Activated naive CD8-positive, alpha-beta T cell treated with anti-CD3 and anti-CD28 coated beads, Interleukin-2, amount 10 ng/mL, durations not matched to agents 7 days and 5 days (primary cell): ENCODE measurements around the gene CRYBG1. TPM values are rescaled to one million over a fixed set of nuclear protein-coding genes. Genes with fewer than 3 reads are reported as not detected.
"Not testable (repeated sequence)": the region's sequence is repeated elsewhere in the genome, so short reads cannot be mapped to it uniquely, and the experiment has no call there.

Experiments
- ATAC-seq: fragments of 150-1000 bp; cut with Tn5 transposase; one replicate; pipeline ENCODE4 v1.10.0; 2021; ENCODE audit warnings: low read depth, moderate library complexity
- POLR2A ChIA-PET: fragments of 350-600 bp; sonication (Branson Sonifier 250); formaldehyde crosslinking; loops from one replicate; lab custom pipeline; 2021; ENCODE audit warnings: antibody characterized with exemption; lab: Charles Lee
- DNase-seq: peaks from one replicate; pipeline ENCODE4 v3.0.0; 2021
- H3K27ac Mint-ChIP-seq: one replicate; pipeline ENCODE4 v1.8.0; 2022; ENCODE audit warnings: mild to moderate bottlenecking, mixed read lengths
- H3K27me3 Mint-ChIP-seq: one replicate; pipeline ENCODE4 v1.8.0; 2022; ENCODE audit warnings: mild to moderate bottlenecking, moderate library complexity, mixed read lengths
- H3K36me3 Mint-ChIP-seq: one replicate; pipeline ENCODE4 v1.8.0; 2021; ENCODE audit warnings: mild to moderate bottlenecking, mixed read lengths
- H3K4me1 Mint-ChIP-seq: one replicate; pipeline ENCODE4 v1.8.0; 2021; ENCODE audit warnings: mixed read lengths
- H3K4me3 Mint-ChIP-seq: one replicate; pipeline ENCODE4 v1.8.0; 2022; ENCODE audit warnings: mild to moderate bottlenecking, moderate library complexity, mixed read lengths
- H3K9me3 Mint-ChIP-seq: one replicate; pipeline ENCODE4 v1.8.0; 2021; ENCODE audit warnings: mixed read lengths
- total RNA-seq, 2 experiments: library from RNA; stranded (reverse); gene quantifications; one replicate each; pipeline ENCODE4 v1.2.3, GENCODE V29; 2021

Gene CRYBG1
- total RNA-seq, 2 experiments from 2014 or later = 34.8 to 37.3 TPM

DNA sequence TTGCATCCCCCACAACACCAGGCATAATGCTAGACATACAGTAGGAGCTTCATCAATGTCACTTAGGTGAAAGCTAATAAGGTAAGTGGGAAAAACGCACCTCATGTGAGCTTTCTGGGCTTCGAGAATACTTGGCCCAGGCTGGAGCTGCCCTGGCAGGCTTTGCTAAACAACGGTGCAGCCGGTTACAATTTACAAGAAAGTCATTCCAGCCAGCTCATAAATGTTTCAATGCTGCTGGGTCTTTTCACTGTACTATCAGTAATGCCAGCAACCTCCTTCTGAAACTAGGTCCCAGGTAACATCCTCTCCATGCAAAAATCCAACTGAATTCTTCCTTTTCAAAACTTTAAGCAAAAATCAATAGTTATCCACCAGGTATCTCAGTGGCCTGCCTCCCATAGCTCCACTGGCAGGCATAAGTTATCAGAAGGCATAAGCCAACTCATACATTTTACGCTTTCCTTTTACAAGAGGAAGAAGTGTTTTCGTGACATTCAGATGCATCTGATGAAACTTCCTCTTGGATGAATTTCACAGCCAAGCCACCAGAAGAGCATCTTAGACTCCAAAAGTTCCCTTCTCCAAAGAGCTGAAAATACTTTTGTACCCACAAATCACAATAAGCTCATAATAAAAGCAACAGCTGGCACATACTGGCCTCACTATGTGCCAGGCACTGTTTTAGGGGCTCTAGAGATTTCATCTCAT, 212.5 kb downstream of the CRYBG1 start:
- ATAC-seq (no peak), DNase-seq (no peak)
- H3K4me1 Mint-ChIP-seq = peaks cover 11% of the 10 kb centered on the region
- no peaks in the 10 kb centered on the region for H3K27me3 Mint-ChIP-seq
- POLR2A ChIA-PET = interaction anchor here (0.6 to 1.1 kb wide), 2 partner anchors 9 to 312 kb away, joined by 3 to 4 read pairs; no protein-coding TSS in a partner anchor
- H3K27ac Mint-ChIP-seq = no peak overlapping the region
- H3K4me3 Mint-ChIP-seq = no peak overlapping the region
- no peaks in the 10 kb centered on the region for H3K9me3 Mint-ChIP-seq
- H3K36me3 Mint-ChIP-seq = peaks cover 8% of the 10 kb centered on the region

DNA sequence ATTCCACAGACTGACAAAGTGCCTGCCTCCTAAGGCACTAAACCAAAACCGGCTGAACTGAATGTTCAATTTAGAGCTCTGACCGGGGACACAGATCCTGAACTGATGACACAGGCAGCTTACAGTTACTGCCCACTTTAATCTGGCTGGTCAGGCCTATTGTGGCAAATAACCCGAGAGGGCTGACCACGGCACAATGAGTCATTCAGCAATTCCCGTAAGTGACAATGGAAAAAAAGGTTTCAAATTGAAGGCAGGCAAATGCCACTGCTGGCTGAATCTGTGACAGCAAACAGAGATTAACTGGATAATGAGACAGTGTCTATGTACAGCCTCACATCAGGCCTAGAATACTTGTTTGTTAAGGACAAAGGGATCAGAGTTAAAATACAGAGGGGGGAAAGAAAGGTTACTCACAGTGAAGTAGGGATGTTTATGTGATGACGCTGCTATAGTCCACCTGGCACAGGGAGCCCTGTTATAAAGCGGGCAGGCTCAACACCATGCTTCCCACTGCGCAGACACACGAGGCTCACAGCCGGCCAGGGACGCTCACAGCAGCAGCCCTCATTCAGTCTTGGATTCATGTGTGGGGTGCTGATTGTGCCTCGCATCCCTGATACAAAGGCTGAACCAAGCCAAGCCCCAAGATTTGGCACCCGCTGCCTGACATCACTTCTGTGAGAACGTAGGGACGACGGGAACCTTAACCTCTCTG, 214.4 kb downstream of the CRYBG1 start:
- Mint-ChIP-seq H3K4me3 (no peak overlapping the region), H3K36me3 (peaks cover 9% of the 10 kb centered on the region), H3K27me3 (no peaks in the 10 kb centered on the region), H3K27ac (no peak overlapping the region), H3K4me1 (peaks cover 11% of the 10 kb centered on the region), H3K9me3 (no peaks in the 10 kb centered on the region)
- POLR2A ChIA-PET = no interaction called here
- no peak for ATAC-seq
- no peak for DNase-seq

DNA sequence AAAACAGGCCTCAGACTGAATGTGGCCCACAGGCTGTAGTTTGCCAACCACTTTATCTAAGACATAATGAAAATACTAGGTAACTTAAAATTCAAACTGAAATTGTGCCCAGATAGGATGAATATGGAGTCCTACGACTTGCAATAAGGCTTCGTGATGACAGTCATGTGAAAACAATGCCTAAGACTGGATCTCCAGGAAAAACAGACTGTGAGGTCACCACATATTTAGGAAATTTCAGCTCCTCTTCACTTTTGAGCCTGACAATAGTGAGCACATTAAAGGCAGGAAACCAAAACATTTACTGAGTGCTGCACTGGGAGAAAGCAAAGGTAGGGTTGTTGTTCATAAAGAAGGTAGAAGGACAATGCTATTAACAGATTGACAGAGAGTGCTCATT, 218.8 kb downstream of the CRYBG1 start:
- POLR2A ChIA-PET = no interaction called here
- no peaks in the 10 kb centered on the region for H3K27me3 Mint-ChIP-seq
- no peak overlapping the region for H3K4me3 Mint-ChIP-seq
- no peaks in the 10 kb centered on the region for H3K9me3 Mint-ChIP-seq
- DNase-seq (no peak), ATAC-seq (no peak)
- peaks cover 11% of the 10 kb centered on the region for H3K4me1 Mint-ChIP-seq
- H3K36me3 Mint-ChIP-seq = peaks cover 14% of the 10 kb centered on the region
- no peak overlapping the region for H3K27ac Mint-ChIP-seq

DNA sequence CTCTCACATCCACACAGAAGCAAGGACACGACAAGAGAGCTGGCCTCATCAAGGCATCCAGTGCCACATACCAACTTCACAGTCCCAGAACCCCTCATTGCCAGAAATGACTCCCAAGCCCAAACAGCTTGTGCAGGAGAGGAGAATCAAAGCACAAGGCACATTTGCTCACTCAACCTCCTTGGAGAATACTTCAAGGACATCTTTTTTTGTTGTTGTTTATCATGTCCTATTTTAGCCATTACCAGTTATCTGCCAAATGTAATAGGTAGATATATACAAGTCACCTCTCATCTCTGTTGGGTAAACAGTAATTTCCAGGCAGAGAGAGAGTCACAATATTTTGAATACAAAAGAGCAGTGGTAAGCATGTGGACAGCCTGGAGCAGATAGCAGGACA, 221.0 kb downstream of the CRYBG1 start:
- H3K4me1 Mint-ChIP-seq = peaks cover 4% of the 10 kb centered on the region
- no peak for DNase-seq
- H3K36me3 Mint-ChIP-seq = peaks cover 16% of the 10 kb centered on the region
- H3K4me3 Mint-ChIP-seq = no peak overlapping the region
- no peaks in the 10 kb centered on the region for H3K9me3 Mint-ChIP-seq
- no peak for ATAC-seq
- no peaks in the 10 kb centered on the region for H3K27me3 Mint-ChIP-seq
- POLR2A ChIA-PET = no interaction called here
- no peak overlapping the region for H3K27ac Mint-ChIP-seq

DNA sequence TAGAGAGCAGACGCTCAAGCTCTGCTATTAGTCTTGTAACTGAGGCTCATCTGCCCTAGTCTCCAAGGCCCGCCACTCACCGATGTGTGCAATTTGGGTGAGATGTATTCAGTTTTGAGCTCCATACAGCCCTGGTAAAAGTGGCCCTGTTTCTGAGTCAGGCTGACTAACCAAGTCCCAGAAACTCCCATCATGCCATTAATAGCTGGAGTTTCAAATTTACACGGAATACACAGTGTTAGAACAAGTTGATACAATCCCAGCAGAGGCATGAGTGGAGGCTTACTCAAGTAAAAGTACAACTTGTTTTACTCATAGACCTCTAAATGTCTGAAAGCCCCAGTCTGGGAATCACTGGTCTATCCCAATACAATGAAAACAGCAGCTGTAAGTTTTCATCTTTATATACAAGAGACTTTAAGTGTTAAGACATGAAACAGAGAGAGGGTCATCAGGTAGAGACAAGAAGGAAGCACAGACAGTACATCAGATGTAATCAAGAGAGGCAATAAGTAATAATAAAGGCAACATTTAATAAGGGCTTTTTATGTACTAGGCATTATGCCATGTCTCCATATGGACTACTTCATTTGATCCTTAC, 226.4 kb downstream of the CRYBG1 start:
- Mint-ChIP-seq H3K9me3 (no peaks in the 10 kb centered on the region), H3K36me3 (peaks cover 18% of the 10 kb centered on the region), H3K27me3 (no peaks in the 10 kb centered on the region), H3K27ac (no peak overlapping the region), H3K4me3 (no peak overlapping the region), H3K4me1 (no peaks in the 10 kb centered on the region)
- no peak for ATAC-seq
- POLR2A ChIA-PET = no interaction called here
- DNase-seq = no peak

DNA sequence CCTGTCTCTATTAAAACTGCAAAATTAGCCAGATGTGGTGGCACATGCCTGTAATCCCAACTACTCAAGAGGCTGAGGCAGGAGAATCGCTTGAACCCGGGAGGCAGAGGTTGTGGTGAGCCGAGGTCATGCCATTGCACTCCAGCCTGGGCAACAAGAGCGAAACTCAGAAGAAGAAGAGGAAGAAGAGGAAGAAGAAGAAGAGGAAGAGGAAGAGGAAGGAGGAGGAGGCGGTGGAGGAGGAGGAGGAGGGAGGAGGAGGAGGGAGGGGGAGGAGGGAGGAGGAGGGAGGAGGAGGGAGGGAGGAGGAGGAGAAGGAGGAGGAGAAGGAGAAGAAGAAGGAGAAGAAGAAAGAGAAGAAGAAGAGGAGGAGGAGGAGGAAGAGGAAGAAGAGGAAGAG, 228.4 kb downstream of the CRYBG1 start:
- H3K27me3 Mint-ChIP-seq, H3K4me3 Mint-ChIP-seq, H3K27ac Mint-ChIP-seq, H3K9me3 Mint-ChIP-seq, POLR2A ChIA-PET, ATAC-seq, DNase-seq, H3K4me1 Mint-ChIP-seq: not testable (repeated sequence)
- H3K36me3 Mint-ChIP-seq = peaks cover 10% of the 10 kb centered on the region

DNA sequence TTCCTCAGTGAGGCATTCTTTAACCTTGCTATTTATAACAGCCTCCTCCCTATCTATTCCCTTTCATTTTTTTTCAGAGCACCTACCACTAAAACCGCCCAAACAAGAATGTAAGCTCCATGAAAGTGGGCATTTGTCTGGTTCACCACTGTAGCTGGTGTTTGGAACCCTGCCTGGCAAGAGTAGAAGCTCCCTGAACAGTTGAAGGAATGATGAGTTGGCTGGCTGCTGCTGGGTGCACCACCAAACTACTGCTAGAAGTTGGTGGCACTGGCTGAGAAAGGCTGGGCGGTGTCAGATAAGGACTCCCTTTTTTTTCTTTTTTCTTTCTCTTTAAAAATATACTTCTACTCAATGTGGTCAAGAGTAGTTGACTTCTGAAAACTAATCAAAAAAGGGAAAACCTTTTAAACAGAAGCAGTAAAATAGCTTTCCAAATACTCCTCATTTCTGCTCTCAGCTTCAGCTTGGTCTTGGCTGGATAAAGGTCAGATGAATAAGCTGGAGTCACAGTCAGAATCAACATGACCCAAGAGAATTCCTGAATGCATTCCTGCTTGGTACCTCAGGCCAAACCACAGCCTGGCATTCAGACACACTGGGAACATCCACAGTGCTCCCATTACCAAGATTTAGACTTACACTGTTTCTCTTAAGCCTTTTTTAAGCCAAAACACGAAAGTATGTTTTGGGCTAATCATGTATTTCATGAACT, 230.8 kb downstream of the CRYBG1 start:
- DNase-seq (no peak), ATAC-seq (no peak)
- POLR2A ChIA-PET = no interaction called here
- Mint-ChIP-seq H3K27me3 (no peaks in the 10 kb centered on the region), H3K4me1 (no peaks in the 10 kb centered on the region), H3K36me3 (peaks cover 8% of the 10 kb centered on the region), H3K4me3 (no peak overlapping the region), H3K27ac (no peak overlapping the region), H3K9me3 (no peaks in the 10 kb centered on the region)

DNA sequence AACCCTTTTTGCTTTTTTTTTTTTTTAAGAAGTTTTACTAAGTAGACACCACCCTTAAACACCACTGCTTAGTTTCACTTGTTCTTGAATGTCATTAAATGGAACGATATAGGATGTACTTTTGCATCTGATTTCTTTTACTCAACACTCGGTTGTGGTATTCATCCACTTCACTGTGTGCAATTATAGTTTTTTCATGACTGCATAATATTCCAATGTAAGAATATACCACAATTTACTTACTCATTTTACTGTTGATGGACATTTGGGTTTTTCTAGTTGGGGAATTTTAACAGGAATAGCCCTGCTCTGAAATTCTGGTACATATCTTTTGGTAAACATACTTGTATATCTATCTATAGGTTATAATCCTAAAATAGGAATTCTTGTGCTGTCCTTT, 238.9 kb downstream of the CRYBG1 start:
- H3K36me3 Mint-ChIP-seq = peaks cover 28% of the 10 kb centered on the region
- H3K4me1 Mint-ChIP-seq = no peaks in the 10 kb centered on the region
- DNase-seq (no peak), ATAC-seq (no peak)
- peaks cover 2% of the 10 kb centered on the region for H3K9me3 Mint-ChIP-seq
- no peak overlapping the region for H3K27ac Mint-ChIP-seq
- no peaks in the 10 kb centered on the region for H3K27me3 Mint-ChIP-seq
- H3K4me3 Mint-ChIP-seq = no peak overlapping the region
- POLR2A ChIA-PET = no interaction called here

DNA sequence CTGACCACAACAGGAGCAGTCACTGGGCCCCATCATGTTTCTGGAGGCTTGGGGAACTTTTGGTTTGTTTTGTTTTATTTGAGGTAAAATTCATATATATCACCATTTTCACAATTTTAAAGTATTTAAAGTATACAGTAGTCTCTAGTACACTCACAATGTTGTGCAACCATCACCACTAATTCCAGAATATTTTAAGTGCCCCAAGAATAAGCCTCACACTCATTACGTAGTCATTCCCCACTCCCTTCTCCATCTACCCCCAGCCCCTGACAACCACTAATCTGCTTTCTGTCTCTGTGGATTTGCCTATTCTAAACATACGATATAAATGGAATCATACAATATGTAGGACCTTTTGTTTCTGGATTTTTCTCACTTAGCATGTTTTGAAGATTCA, 239.8 kb downstream of the CRYBG1 start:
- peaks cover 28% of the 10 kb centered on the region for H3K36me3 Mint-ChIP-seq

DNA sequence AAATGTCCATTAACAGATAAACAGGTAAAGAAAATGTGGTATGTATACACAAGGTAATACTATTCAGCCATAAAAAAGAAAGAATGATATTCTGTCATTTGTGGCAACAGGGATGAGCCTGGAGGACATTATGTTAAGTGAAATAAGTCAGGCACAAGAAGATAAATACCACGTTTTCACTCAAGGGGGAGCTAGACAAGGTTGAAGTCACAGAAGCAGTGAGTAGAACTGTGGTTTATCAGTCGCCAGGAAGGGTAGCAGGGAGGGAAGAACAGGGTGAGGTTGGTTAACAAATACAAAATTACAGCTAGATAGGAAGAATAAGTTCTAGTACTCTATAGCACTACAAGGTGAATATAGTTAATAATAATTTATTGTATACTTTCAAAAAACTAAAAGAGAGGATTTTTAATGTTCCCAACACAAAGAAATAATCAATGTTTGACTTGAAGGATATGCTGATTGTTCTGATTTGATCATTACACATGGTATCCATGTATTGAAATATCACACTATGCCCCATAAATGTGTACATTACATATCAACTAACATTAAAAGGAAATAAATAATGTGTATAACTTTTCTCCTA, 247.7 kb downstream of the CRYBG1 start:
- no peaks in the 10 kb centered on the region for H3K27me3 Mint-ChIP-seq
- ATAC-seq = peak; percentile 74
- peaks cover 10% of the 10 kb centered on the region for H3K4me1 Mint-ChIP-seq
- no peak overlapping the region for H3K27ac Mint-ChIP-seq
- H3K4me3 Mint-ChIP-seq = no peak overlapping the region
- H3K9me3 Mint-ChIP-seq = no peaks in the 10 kb centered on the region
- POLR2A ChIA-PET = no interaction called here
- H3K36me3 Mint-ChIP-seq = peaks cover 3% of the 10 kb centered on the region
- DNase-seq = no peak

More for the DNA sequence above, 239.8 kb downstream of the CRYBG1 start:
- H3K27ac Mint-ChIP-seq = no peak overlapping the region
- POLR2A ChIA-PET = no interaction called here
- no peaks in the 10 kb centered on the region for H3K4me1 Mint-ChIP-seq
- H3K9me3 Mint-ChIP-seq = peaks cover 2% of the 10 kb centered on the region
- H3K27me3 Mint-ChIP-seq = no peaks in the 10 kb centered on the region
- H3K4me3 Mint-ChIP-seq = no peak overlapping the region
- ATAC-seq = no peak
- DNase-seq = no peak

DNA sequence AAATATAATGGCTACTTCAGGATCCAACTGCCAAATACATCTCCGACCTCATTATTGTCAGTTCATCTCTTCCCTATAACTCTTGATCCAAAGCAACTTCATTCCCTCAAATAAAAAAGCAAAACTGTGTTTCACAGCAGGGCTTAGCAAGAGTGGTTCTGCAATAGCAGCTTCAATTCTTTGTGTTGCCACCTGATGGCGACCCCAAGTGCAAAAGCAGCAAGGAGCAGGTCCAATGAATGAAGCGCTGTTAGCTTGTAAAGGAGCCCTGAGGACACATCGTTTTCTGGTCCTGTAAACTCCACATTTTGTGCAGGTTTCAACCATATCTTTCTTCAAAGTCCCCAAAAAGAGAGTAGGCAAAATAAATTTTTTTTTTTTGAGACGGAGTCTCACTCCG, 249.2 kb downstream of the CRYBG1 start:
- H3K4me1 Mint-ChIP-seq = peaks cover 24% of the 10 kb centered on the region
- ATAC-seq = no peak
- DNase-seq = no peak
- no peak overlapping the region for H3K27ac Mint-ChIP-seq
- H3K36me3 Mint-ChIP-seq = peaks cover 13% of the 10 kb centered on the region
- no peaks in the 10 kb centered on the region for H3K9me3 Mint-ChIP-seq
- H3K27me3 Mint-ChIP-seq = no peaks in the 10 kb centered on the region
- POLR2A ChIA-PET = no interaction called here
- H3K4me3 Mint-ChIP-seq = no peak overlapping the region

DNA sequence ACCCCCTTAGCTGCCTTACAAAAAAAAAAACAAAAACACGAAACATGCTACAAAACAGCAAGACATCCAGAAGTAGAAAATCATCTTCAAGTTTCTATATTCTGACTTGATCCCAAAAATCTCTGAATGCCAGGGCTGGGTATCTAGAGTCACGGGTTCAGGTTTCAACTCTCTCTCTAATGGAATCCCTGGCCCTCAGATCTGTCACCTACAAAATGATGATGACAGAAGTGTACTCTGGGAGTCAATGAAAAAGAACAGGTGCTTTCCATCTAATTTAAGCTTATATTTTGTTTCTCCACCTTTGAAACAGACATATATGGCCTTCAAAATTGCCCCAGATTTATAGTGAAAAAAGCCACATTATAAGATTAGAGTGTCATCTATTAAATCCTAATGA, 250.5 kb downstream of the CRYBG1 start:
- no peaks in the 10 kb centered on the region for H3K27me3 Mint-ChIP-seq
- ATAC-seq (no peak), DNase-seq (no peak)
- no peak overlapping the region for H3K27ac Mint-ChIP-seq
- POLR2A ChIA-PET = no interaction called here
- H3K4me3 Mint-ChIP-seq = no peak overlapping the region
- H3K36me3 Mint-ChIP-seq = peaks cover 17% of the 10 kb centered on the region
- H3K4me1 Mint-ChIP-seq = peaks cover 24% of the 10 kb centered on the region
- H3K9me3 Mint-ChIP-seq = no peaks in the 10 kb centered on the region
